Activated B cell treated with CpG ODN at 0.5 μM for 24 hours (primary cell): Measurements from ENCODE around the gene BTBD16. TPM values are rescaled to one million over a fixed set of nuclear protein-coding genes. Genes with fewer than 3 reads are reported as not detected.

Experiments used
- ATAC-seq: fragments of 200-7000 bp; cut with Tn5 transposase; one replicate; pipeline ENCODE4 v1.10.0; 2021; ENCODE audit warnings: low read depth, mild to moderate bottlenecking, moderate library complexity
- CTCF ChIA-PET: fragments of 350-600 bp; sonication (Branson Sonifier 250); formaldehyde crosslinking; loops from one replicate; lab custom pipeline; 2021; ENCODE audit warnings: antibody characterized with exemption; lab: Charles Lee
- POLR2A ChIA-PET: fragments of 350-600 bp; sonication (Branson Sonifier 250); formaldehyde crosslinking; loops from one replicate; lab custom pipeline; 2021; ENCODE audit warnings: antibody characterized with exemption; lab: Charles Lee
- DNase-seq: peaks from one replicate; pipeline ENCODE4 v3.0.0; 2022
- H3K27ac Mint-ChIP-seq: one replicate; pipeline ENCODE4 v1.8.0; 2020; ENCODE audit warnings: mixed read lengths
- H3K27me3 Mint-ChIP-seq: one replicate; pipeline ENCODE4 v1.8.0; 2021; ENCODE audit warnings: mixed read lengths
- H3K36me3 Mint-ChIP-seq: one replicate; pipeline ENCODE4 v1.8.0; 2021; ENCODE audit warnings: low read depth, mixed read lengths
- H3K4me1 Mint-ChIP-seq: one replicate; pipeline ENCODE4 v1.8.0; 2021; ENCODE audit warnings: mixed read lengths
- H3K4me3 Mint-ChIP-seq: one replicate; pipeline ENCODE4 v1.8.0; 2020; ENCODE audit warnings: mild to moderate bottlenecking, mixed read lengths
- H3K9me3 Mint-ChIP-seq: one replicate; pipeline ENCODE4 v1.8.0; 2020; ENCODE audit warnings: mixed read lengths
- intact Hi-C: fragments of 100-400 bp; cut with micrococcal nuclease; formaldehyde crosslinking; loops from one replicate; pipeline ENCODE4 v1.15.1; 2024
- total RNA-seq: library from RNA; stranded (reverse); gene quantifications from 2 replicates; pipeline ENCODE4 v1.2.3, GENCODE V29; 2022
- TF ChIP-seq, protein P1 (sequence below): fragments of 200-600 bp; IDR thresholded peaks from one replicate; pipeline ENCODE4 v1.8.0; 2022; ENCODE audit warnings: antibody characterized with exemption, mild to moderate bottlenecking

Gene BTBD16
- total RNA-seq, 1 donor from 2014 or later: not detected

DNA sequence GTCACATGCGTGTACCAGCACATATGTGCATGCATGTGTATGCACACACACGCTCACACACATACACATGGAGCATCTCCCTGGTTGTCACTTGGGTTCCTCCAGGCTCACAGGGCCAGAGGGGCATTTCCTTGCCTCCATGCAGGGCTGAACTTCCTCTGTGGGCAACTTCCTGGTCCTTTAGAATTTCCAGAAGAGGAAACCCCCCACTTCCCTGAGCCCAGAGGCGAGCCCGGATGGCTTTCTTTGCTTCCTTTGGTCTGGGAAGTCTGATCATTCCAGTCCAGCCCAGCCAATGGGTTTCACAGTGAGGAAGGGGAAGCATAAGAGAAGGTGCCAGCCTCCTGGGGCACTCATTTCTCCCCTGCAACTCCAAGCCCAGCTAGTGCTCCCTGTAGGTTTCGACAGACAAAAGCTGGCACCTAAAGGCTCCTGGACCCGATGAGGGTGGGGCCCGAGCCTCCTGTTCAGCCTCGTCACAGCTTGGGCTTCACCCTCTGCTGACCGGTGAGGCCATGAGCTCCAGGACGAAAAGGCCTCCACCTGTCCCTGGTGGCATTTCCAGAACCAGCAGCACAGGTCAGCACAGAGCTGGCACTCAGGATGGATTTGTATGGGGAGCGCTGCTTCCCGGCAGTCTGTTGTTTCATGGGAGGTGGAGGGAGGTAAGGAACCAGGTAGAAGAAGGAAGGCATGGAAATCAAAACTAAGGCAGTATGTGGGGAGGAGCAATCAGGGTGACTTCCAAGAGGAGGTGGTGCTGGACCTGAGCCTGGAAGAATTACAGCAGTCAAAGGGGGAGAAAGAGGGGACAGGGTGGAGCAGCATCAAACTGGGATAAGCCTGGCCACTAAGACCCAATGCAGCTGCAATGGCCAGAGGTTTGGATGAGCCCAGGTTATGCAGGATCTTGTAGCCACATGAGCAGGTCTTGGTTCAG, 23.7 kb downstream of the BTBD16 start:
- Mint-ChIP-seq H3K9me3 (no peaks in the 10 kb centered on the region), H3K4me1 (peaks cover 2% of the 10 kb centered on the region), H3K27ac (no peak overlapping the region), H3K27me3 (peaks cover 13% of the 10 kb centered on the region), H3K36me3 (no peaks in the 10 kb centered on the region), H3K4me3 (no peak overlapping the region)
- TF ChIP-seq, protein P1, sequence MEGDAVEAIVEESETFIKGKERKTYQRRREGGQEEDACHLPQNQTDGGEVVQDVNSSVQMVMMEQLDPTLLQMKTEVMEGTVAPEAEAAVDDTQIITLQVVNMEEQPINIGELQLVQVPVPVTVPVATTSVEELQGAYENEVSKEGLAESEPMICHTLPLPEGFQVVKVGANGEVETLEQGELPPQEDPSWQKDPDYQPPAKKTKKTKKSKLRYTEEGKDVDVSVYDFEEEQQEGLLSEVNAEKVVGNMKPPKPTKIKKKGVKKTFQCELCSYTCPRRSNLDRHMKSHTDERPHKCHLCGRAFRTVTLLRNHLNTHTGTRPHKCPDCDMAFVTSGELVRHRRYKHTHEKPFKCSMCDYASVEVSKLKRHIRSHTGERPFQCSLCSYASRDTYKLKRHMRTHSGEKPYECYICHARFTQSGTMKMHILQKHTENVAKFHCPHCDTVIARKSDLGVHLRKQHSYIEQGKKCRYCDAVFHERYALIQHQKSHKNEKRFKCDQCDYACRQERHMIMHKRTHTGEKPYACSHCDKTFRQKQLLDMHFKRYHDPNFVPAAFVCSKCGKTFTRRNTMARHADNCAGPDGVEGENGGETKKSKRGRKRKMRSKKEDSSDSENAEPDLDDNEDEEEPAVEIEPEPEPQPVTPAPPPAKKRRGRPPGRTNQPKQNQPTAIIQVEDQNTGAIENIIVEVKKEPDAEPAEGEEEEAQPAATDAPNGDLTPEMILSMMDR: no peak
- no peak for ATAC-seq
- CTCF ChIA-PET: interaction anchor here (1.3 kb wide), 1 partner anchor 140 kb away, joined by 4 read pairs; no protein-coding TSS in a partner anchor
- intact Hi-C loops: no loop called here
- no peak for DNase-seq
- POLR2A ChIA-PET: no interaction called here

GRCh38 chr10:122295451-122295809, 24.3 kb downstream of the BTBD16 start:
- intact Hi-C loops: no loop called here
- TF ChIP-seq, protein P1: no peak
- Mint-ChIP-seq H3K4me1 (peaks cover 2% of the 10 kb centered on the region), H3K27me3 (peaks cover 13% of the 10 kb centered on the region), H3K36me3 (no peaks in the 10 kb centered on the region), H3K27ac (no peak overlapping the region), H3K4me3 (no peak overlapping the region), H3K9me3 (no peaks in the 10 kb centered on the region)
- CTCF ChIA-PET: interaction anchor here (4.6 kb wide), 1 partner anchor 139 kb away, joined by 89 read pairs; no protein-coding TSS in a partner anchor
- ATAC-seq (no peak), DNase-seq (no peak)
- POLR2A ChIA-PET: no interaction called here

DNA sequence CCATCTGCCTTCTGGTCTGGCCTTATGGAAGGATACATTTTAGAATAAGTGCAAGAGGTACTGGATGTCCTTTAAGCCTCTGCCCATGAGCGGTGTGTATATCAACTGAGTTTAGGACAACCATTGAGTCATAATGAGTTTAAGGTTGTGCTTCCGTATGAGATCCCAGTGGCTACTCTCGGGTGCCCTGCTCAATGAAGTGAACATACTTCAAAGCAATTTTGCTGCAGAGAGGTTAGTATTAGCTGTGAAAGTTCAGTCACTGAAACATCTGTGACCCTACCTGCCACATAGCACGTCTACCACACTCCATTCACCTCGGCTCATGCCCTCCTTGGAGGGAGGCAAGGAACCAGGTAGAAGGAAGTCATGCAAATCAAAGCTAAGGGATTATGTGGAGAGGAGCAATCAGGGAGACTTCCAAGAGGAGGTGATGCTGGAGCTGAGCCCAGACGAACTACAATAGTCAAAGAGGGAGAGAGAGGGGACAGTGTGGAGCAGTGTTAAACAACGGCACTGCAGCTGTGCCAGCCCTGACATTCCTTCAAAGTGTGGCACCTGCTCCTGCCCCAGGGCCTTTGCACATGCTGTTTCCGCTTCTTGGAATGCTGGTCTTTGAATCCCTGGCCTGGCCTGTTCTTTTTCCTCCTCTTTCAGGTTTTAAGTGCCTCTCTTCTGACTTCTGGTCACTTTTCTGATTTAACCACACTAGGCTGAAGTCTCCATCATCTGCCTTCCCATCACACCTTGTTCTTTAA, 25.4 kb downstream of the BTBD16 start:
- TF ChIP-seq, protein P1: no peak
- Mint-ChIP-seq H3K27ac (no peak overlapping the region), H3K27me3 (peaks cover 13% of the 10 kb centered on the region), H3K36me3 (no peaks in the 10 kb centered on the region), H3K9me3 (no peaks in the 10 kb centered on the region), H3K4me3 (no peak overlapping the region), H3K4me1 (peaks cover 2% of the 10 kb centered on the region)
- no peak for ATAC-seq
- CTCF ChIA-PET: interaction anchor here (1.8 to 4.6 kb wide), 2 partner anchors 138 to 269 kb away, joined by 6 to 89 read pairs; no protein-coding TSS in a partner anchor
- intact Hi-C loops: no loop called here
- DNase-seq: no peak
- POLR2A ChIA-PET: no interaction called here

DNA sequence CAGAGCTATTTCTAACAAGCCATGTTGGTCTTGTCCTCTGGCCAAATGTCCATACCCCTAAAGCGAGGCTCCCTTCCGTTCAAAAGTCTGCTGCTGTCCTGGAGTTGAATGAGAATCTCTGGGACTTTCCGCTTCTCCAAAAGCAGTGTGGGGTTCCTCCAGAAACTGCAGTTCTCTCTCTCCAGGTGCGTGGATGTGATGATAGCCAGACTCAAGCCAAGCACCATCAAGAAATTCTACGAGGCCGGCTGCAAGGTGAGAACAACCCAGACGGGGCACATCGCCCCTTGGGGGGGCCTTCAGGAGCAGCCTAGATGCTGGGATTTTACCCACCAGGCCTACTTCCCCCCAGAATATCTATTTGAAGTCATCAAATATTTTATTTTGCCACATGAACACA, 26.5 kb downstream of the BTBD16 start:
- peaks cover 2% of the 10 kb centered on the region for H3K4me1 Mint-ChIP-seq
- intact Hi-C loops: no loop called here
- no peak for DNase-seq
- TF ChIP-seq, protein P1: no peak
- ChIA-PET CTCF (interaction anchor here (1.7 to 4.6 kb wide), 5 partner anchors 45 to 407 kb away, joined by 6 to 89 read pairs (median 12); no protein-coding TSS in a partner anchor), POLR2A (no interaction called here)
- no peak overlapping the region for H3K4me3 Mint-ChIP-seq
- no peak for ATAC-seq
- H3K9me3 Mint-ChIP-seq: no peaks in the 10 kb centered on the region
- H3K36me3 Mint-ChIP-seq: no peaks in the 10 kb centered on the region
- no peak overlapping the region for H3K27ac Mint-ChIP-seq
- H3K27me3 Mint-ChIP-seq: peaks cover 13% of the 10 kb centered on the region
